Activated naive CD4-positive, alpha-beta T cell treated with anti-CD3 and anti-CD28 coated beads, Interleukin-2, amount 50 U/mL, for 24 hours (primary cell): ENCODE data around the gene CACNA2D4.

Experiments
- H3K27ac Mint-ChIP-seq: one replicate; pipeline ENCODE4 v1.8.0; 2021; ENCODE audit warnings: mild to moderate bottlenecking, mixed read lengths
- H3K27me3 Mint-ChIP-seq: one replicate; pipeline ENCODE4 v1.8.0; 2021; ENCODE audit warnings: mixed read lengths
- H3K36me3 Mint-ChIP-seq: one replicate; pipeline ENCODE4 v1.8.0; 2021; ENCODE audit warnings: mixed read lengths
- H3K4me1 Mint-ChIP-seq: one replicate; pipeline ENCODE4 v1.8.0; 2021; ENCODE audit warnings: mixed read lengths
- H3K4me3 Mint-ChIP-seq: one replicate; pipeline ENCODE4 v1.8.0; 2021; ENCODE audit warnings: mild to moderate bottlenecking, mixed read lengths
- H3K9me3 Mint-ChIP-seq: one replicate; pipeline ENCODE4 v1.8.0; 2021; ENCODE audit warnings: mixed read lengths

CACNA2D4 gene

GRCh38 chr12:1779783-1780182, 138.7 kb downstream of the CACNA2D4 start:
- Mint-ChIP-seq H3K27ac (no peak overlapping the region), H3K36me3 (peaks cover 15% of the 10 kb centered on the region), H3K4me1 (peaks cover 18% of the 10 kb centered on the region), H3K9me3 (no peaks in the 10 kb centered on the region), H3K27me3 (no peaks in the 10 kb centered on the region), H3K4me3 (no peak overlapping the region)

- no peaks in the 10 kb centered on the region for H3K9me3 Mint-ChIP-seq
- no peaks in the 10 kb centered on the region for H3K27me3 Mint-ChIP-seq
- H3K36me3 Mint-ChIP-seq, result peaks cover 14% of the 10 kb centered on the region
- H3K4me3 Mint-ChIP-seq, result no peak overlapping the region
- H3K4me1 Mint-ChIP-seq, result peaks cover 19% of the 10 kb centered on the region
- H3K27ac Mint-ChIP-seq, result no peak overlapping the region
Measured at GRCh38 chr12:1778911-1779310, 139.5 kb downstream of the CACNA2D4 start.

DNA sequence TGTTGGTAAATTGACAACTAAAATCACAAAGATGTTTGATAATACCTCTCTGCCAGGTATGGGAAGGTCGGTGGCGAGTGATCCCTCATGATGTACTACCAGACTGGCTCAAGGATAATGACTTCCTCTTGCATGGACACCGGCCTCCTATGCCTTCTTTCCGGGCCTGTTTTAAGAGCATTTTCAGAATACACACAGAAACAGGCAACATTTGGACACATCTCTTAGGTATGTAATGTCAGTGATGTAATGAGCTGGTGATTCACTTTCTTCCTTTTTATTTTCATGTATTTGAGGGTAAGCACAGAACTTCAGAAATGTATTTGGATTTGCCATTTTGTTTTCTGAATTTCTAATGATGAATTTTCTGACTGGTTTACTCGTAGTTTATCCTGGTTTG, 140.7 kb downstream of the CACNA2D4 start:
- peaks cover 16% of the 10 kb centered on the region for H3K36me3 Mint-ChIP-seq
- no peaks in the 10 kb centered on the region for H3K9me3 Mint-ChIP-seq
- no peak overlapping the region for H3K4me3 Mint-ChIP-seq
- no peaks in the 10 kb centered on the region for H3K27me3 Mint-ChIP-seq
- peaks cover 23% of the 10 kb centered on the region for H3K4me1 Mint-ChIP-seq
- H3K27ac Mint-ChIP-seq, result no peak overlapping the region

GRCh38 chr12:1776170-1776921, 142.1 kb downstream of the CACNA2D4 start:
- H3K27ac Mint-ChIP-seq, result peak overlapping the region; percentile 33

GRCh38 chr12:1773937-1774655, 144.4 kb downstream of the CACNA2D4 start:
- no peak overlapping the region for H3K4me3 Mint-ChIP-seq
- no peak overlapping the region for H3K27ac Mint-ChIP-seq
- H3K9me3 Mint-ChIP-seq, result no peaks in the 10 kb centered on the region
- peaks cover 29% of the 10 kb centered on the region for H3K4me1 Mint-ChIP-seq
- peaks cover 14% of the 10 kb centered on the region for H3K36me3 Mint-ChIP-seq
- no peaks in the 10 kb centered on the region for H3K27me3 Mint-ChIP-seq

More at GRCh38 chr12:1776170-1776921, 142.1 kb downstream of the CACNA2D4 start:
- H3K4me1 Mint-ChIP-seq, result peaks cover 26% of the 10 kb centered on the region
- no peaks in the 10 kb centered on the region for H3K9me3 Mint-ChIP-seq
- no peaks in the 10 kb centered on the region for H3K27me3 Mint-ChIP-seq
- peaks cover 16% of the 10 kb centered on the region for H3K36me3 Mint-ChIP-seq
- H3K4me3 Mint-ChIP-seq, result no peak overlapping the region

GRCh38 chr12:1769809-1770494, 148.5 kb downstream of the CACNA2D4 start:
- Mint-ChIP-seq H3K4me3 (no peak overlapping the region), H3K27me3 (no peaks in the 10 kb centered on the region), H3K4me1 (peaks cover 21% of the 10 kb centered on the region), H3K9me3 (no peaks in the 10 kb centered on the region), H3K27ac (no peak overlapping the region), H3K36me3 (peaks cover 6% of the 10 kb centered on the region)

- Mint-ChIP-seq H3K36me3 (peaks cover 3% of the 10 kb centered on the region), H3K27ac (no peak overlapping the region), H3K4me1 (peaks cover 24% of the 10 kb centered on the region), H3K4me3 (no peak overlapping the region), H3K9me3 (no peaks in the 10 kb centered on the region), H3K27me3 (no peaks in the 10 kb centered on the region)
Measured at GRCh38 chr12:1768615-1769014, 149.8 kb downstream of the CACNA2D4 start.

GRCh38 chr12:1767407-1768090, 150.9 kb downstream of the CACNA2D4 start:
- no peaks in the 10 kb centered on the region for H3K27me3 Mint-ChIP-seq
- H3K4me3 Mint-ChIP-seq, result no peak overlapping the region
- no peak overlapping the region for H3K27ac Mint-ChIP-seq
- H3K36me3 Mint-ChIP-seq, result peaks cover 3% of the 10 kb centered on the region
- no peaks in the 10 kb centered on the region for H3K9me3 Mint-ChIP-seq
- H3K4me1 Mint-ChIP-seq, result peaks cover 23% of the 10 kb centered on the region

GRCh38 chr12:1766110-1766509, 152.3 kb downstream of the CACNA2D4 start:
- no peaks in the 10 kb centered on the region for H3K27me3 Mint-ChIP-seq
- no peak overlapping the region for H3K27ac Mint-ChIP-seq
- H3K36me3 Mint-ChIP-seq, result peaks cover 3% of the 10 kb centered on the region
- H3K9me3 Mint-ChIP-seq, result no peaks in the 10 kb centered on the region
- H3K4me3 Mint-ChIP-seq, result no peak overlapping the region
- peaks cover 21% of the 10 kb centered on the region for H3K4me1 Mint-ChIP-seq

DNA sequence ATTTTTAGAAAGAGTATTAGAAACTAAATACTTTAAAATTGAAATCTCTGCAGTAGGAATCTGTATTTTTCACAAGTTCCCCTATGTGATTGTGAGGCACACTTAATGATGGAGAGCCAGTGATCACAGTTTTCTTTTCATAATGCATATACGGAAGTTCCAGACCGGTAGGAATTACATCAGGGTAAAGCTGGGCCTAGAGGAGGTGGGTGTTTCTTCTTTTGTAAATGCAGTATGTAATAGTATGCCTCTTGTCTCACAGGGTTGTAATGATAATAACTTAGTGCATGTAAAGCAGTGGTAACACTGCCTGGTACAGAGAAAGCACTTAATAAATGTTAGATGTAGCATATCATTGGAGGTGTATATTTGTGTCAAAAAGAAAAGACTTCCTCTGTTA, 155.3 kb downstream of the CACNA2D4 start:
- H3K4me3 Mint-ChIP-seq, result no peak overlapping the region
- no peaks in the 10 kb centered on the region for H3K27me3 Mint-ChIP-seq
- peaks cover 8% of the 10 kb centered on the region for H3K36me3 Mint-ChIP-seq
- peaks cover 26% of the 10 kb centered on the region for H3K4me1 Mint-ChIP-seq
- H3K9me3 Mint-ChIP-seq, result no peaks in the 10 kb centered on the region
- no peak overlapping the region for H3K27ac Mint-ChIP-seq

- H3K9me3 Mint-ChIP-seq, result no peaks in the 10 kb centered on the region
- no peaks in the 10 kb centered on the region for H3K27me3 Mint-ChIP-seq
- H3K4me3 Mint-ChIP-seq, result no peak overlapping the region
- peaks cover 23% of the 10 kb centered on the region for H3K4me1 Mint-ChIP-seq
- H3K27ac Mint-ChIP-seq, result no peak overlapping the region
- peaks cover 13% of the 10 kb centered on the region for H3K36me3 Mint-ChIP-seq
Measured at GRCh38 chr12:1761857-1762256, 156.6 kb downstream of the CACNA2D4 start.

DNA sequence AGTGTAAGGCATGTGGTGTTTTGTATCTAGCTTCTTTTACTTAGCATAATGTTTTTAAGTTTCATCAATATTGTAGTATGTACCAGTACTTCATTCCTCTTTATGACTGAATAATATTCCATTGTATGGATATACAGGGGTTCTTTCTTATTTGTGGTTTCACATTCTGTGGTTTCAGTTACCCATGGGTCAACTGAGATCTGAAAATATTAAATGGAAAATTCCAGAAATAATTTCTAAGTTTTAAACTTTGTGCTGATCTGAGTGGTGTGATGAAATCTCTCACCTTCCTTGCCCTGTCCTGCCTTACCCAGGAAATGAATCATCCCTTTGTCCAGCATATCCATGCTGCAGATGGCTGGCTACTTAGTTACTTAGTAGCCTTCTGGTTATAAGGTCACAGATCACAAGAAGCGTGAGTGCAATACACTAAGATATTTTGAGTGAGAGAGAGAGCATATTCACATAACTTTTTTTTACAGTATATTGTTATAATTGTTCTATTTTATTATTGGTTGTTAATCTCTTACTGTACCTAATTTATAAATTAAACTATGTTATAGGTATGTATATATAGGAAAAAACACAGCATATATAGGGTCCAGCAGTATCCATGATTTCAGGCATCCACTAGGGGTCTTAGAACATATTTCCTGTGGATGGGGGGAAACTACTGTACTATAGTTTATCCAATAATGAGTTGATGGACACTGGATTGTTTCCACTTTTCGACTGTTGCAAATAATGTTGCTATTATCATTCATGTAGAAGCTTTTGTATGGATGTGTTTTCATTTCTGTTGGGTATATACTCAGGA, 157.7 kb downstream of the CACNA2D4 start:
- Mint-ChIP-seq H3K4me1 (peaks cover 20% of the 10 kb centered on the region), H3K9me3 (no peaks in the 10 kb centered on the region), H3K27me3 (no peaks in the 10 kb centered on the region), H3K27ac (no peak overlapping the region), H3K36me3 (peaks cover 16% of the 10 kb centered on the region), H3K4me3 (no peak overlapping the region)

- Mint-ChIP-seq H3K4me3 (no peak overlapping the region), H3K27me3 (no peaks in the 10 kb centered on the region), H3K4me1 (peaks cover 9% of the 10 kb centered on the region), H3K36me3 (peaks cover 22% of the 10 kb centered on the region), H3K9me3 (no peaks in the 10 kb centered on the region), H3K27ac (no peak overlapping the region)
Measured at GRCh38 chr12:1758887-1759286, 159.6 kb downstream of the CACNA2D4 start.

- no peaks in the 10 kb centered on the region for H3K27me3 Mint-ChIP-seq
- H3K36me3 Mint-ChIP-seq, result peaks cover 22% of the 10 kb centered on the region
- no peak overlapping the region for H3K4me3 Mint-ChIP-seq
- H3K4me1 Mint-ChIP-seq, result peaks cover 9% of the 10 kb centered on the region
- no peak overlapping the region for H3K27ac Mint-ChIP-seq
- no peaks in the 10 kb centered on the region for H3K9me3 Mint-ChIP-seq
Measured at GRCh38 chr12:1758376-1758775, 160.1 kb downstream of the CACNA2D4 start.

- peaks cover 39% of the 10 kb centered on the region for H3K36me3 Mint-ChIP-seq
- H3K4me3 Mint-ChIP-seq, result no peak overlapping the region
- peaks cover 36% of the 10 kb centered on the region for H3K4me1 Mint-ChIP-seq
- H3K9me3 Mint-ChIP-seq, result peaks cover 6% of the 10 kb centered on the region
- no peaks in the 10 kb centered on the region for H3K27me3 Mint-ChIP-seq
- no peak overlapping the region for H3K27ac Mint-ChIP-seq
Measured at GRCh38 chr12:1750300-1750699, 168.2 kb downstream of the CACNA2D4 start.
